ENCODE results near the gene KIF5A.

Gene KIF5A

GRCh38 chr12:57600395-57600794, 50.6 kb downstream of the KIF5A start:
- DNase-seq (ENCODE audit: low read depth, low spot score): no peak
- no peak overlapping the region for H3K27ac ChIP-seq

GRCh38 chr12:57602544-57602943, 52.7 kb downstream of the KIF5A start:
- no peak overlapping the region for H3K27ac ChIP-seq

GRCh38 chr12:57603324-57603723, 53.5 kb downstream of the KIF5A start:
- DNase-seq (ENCODE audit: low read depth, low spot score): no peak
- peak overlapping the region; percentile 8 for H3K27ac ChIP-seq

More at GRCh38 chr12:57602544-57602943, 52.7 kb downstream of the KIF5A start:
- no peak for DNase-seq (ENCODE audit: low read depth, low spot score)

- peak overlapping the region; percentile 8 for H3K27ac ChIP-seq
- DNase-seq (ENCODE audit: low read depth, low spot score): no peak
These were observed 54.1 kb downstream of the KIF5A start for GRCh38 chr12:57603815-57604453.

- DNase-seq (ENCODE audit: low read depth, low spot score): no peak
- H3K27ac ChIP-seq: peak within 1 kb of the TSS; percentile 8
These were observed 54.7 kb downstream of the KIF5A start, which contains the start of gene DTX3 for GRCh38 chr12:57604454-57604991. Gene DTX3, plus strand, starts transcription at chr12:57604824. Its CDS starts 1,694 bp downstream, at chr12:57606518.

- no peak for DNase-seq (ENCODE audit: low read depth, low spot score)
- peak overlapping the region; percentile 8 for H3K27ac ChIP-seq
These were observed 55.4 kb downstream of the KIF5A start for GRCh38 chr12:57604992-57605810.

- H3K27ac ChIP-seq: no peak overlapping the region
- no peak for DNase-seq (ENCODE audit: low read depth, low spot score)
These were observed 56.0 kb downstream of the KIF5A start for GRCh38 chr12:57605811-57606311.

- DNase-seq (ENCODE audit: low read depth, low spot score): no peak
- no peak overlapping the region for H3K27ac ChIP-seq
These were observed 56.6 kb downstream of the KIF5A start for GRCh38 chr12:57606399-57606798.

- no peak for DNase-seq (ENCODE audit: low read depth, low spot score)
- no peak overlapping the region for H3K27ac ChIP-seq
These were observed 57.0 kb downstream of the KIF5A start for GRCh38 chr12:57606821-57607220.

- H3K27ac ChIP-seq: no peak overlapping the region
- DNase-seq (ENCODE audit: low read depth, low spot score): no peak
These were observed 58.3 kb downstream of the KIF5A start for GRCh38 chr12:57607958-57608663.

GRCh38 chr12:57609101-57609780, 59.4 kb downstream of the KIF5A start:
- no peak for DNase-seq (ENCODE audit: low read depth, low spot score)

GRCh38 chr12:57609781-57610553, 60.1 kb downstream of the KIF5A start:
- no peak overlapping the region for H3K27ac ChIP-seq
- no peak for DNase-seq (ENCODE audit: low read depth, low spot score)

More at GRCh38 chr12:57609101-57609780, 59.4 kb downstream of the KIF5A start:
- H3K27ac ChIP-seq: no peak overlapping the region

GRCh38 chr12:57610554-57611107, 60.8 kb downstream of the KIF5A start:
- no peak for DNase-seq (ENCODE audit: low read depth, low spot score)
- no peak overlapping the region for H3K27ac ChIP-seq

GRCh38 chr12:57611108-57611826, 61.4 kb downstream of the KIF5A start, which contains the start of gene ARHGEF25:
Gene ARHGEF25, plus strand, starts transcription at chr12:57611435. Its CDS starts 460 bp downstream, at chr12:57611895.
- DNase-seq (ENCODE audit: low read depth, low spot score): no peak
- H3K27ac ChIP-seq: no peak within 1 kb of the TSS

GRCh38 chr12:57611827-57612710, 62.2 kb downstream of the KIF5A start:
- H3K27ac ChIP-seq: no peak overlapping the region
- DNase-seq (ENCODE audit: low read depth, low spot score): no peak

GRCh38 chr12:57612711-57613426, 63.0 kb downstream of the KIF5A start:
- H3K27ac ChIP-seq: no peak overlapping the region
- no peak for DNase-seq (ENCODE audit: low read depth, low spot score)
